Mononuclear cell (primary cell): ENCODE measurements around the gene ZBED3. TPM values are rescaled to one million over a fixed set of nuclear protein-coding genes. Genes with fewer than 3 reads are reported as not detected.
A peak's percentile ranks its signal among the peaks of the same experiment; 100 is the strongest.
"Not testable (repeated sequence)": the region's sequence is repeated elsewhere in the genome, so short reads cannot be mapped to it uniquely, and the experiment has no call there.

Experiments
- H3K27me3 ChIP-seq: 2 replicates; pipeline ENCODE4 v1.6.0; 2011; ENCODE audit warnings: low read length, control low read depth; ENCODE audit not compliant: insufficient read depth
- H3K4me1 ChIP-seq: 2 replicates; pipeline ENCODE4 v1.5.1; 2011; ENCODE audit warnings: mild to moderate bottlenecking, low read length, control low read depth; ENCODE audit not compliant: insufficient read depth
- H3K4me3 ChIP-seq: 2 replicates; pipeline ENCODE4 v1.5.1; 2011; ENCODE audit warnings: mild to moderate bottlenecking, low read length, moderate library complexity
- H3K9me3 ChIP-seq: 2 replicates; pipeline ENCODE4 v1.5.1; 2011; ENCODE audit warnings: low read depth, mild to moderate bottlenecking, control low read depth, low read length
- total RNA-seq: library from RNA; depleted of rRNA; stranded (reverse); fragments of >200 nt; gene quantifications from one replicate; pipeline ENCODE4 v1.2.3, GENCODE V29; 2012

ZBED3 gene, protein sequence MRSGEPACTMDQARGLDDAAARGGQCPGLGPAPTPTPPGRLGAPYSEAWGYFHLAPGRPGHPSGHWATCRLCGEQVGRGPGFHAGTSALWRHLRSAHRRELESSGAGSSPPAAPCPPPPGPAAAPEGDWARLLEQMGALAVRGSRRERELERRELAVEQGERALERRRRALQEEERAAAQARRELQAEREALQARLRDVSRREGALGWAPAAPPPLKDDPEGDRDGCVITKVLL
- total RNA-seq: 1.9 TPM

DNA sequence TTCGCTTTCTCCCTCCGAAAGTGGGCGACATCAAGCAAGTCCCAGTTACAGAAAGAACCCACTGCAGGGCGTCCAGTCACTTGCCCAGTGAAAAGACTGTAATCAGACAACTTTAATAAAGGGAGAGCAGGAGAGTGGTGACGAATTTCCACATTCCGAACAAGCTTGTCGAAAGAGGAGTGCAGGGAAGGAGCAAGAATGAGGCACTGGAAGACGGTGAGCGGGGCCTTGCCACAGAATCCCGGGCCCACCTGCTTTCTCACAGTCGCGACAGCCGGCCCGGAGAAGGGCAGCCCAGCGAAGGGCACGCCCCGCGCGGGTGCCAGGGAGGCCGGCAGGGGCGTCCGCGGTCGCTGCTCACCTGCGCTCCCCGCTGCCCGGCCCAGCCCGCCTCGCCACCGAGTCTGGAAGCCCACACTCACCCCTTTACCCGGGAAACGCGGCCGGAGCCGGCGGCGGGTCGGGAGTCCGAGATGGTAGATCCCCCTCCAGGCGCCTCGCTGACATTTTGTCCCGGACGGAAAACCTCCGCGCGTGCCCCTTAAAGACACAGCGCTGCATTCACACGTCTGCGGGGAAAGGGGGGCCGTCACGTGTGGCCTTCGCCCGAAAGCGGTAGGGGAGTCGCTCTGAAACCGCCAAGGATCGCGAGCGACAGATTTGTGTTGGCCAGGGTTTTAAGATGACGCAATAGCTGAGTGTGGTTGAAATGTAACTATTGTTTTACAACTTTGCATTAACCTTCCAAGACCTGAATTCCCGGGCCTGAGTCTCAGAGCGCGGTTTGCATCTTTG is at the start of gene ZBED3:
ZBED3 (minus strand) TSS at position 597 of the 795 bp plus-strand sequence. CDS start 9,407 bp downstream, outside the sequence.
- H3K4me3 ChIP-seq: peak within 1 kb of the TSS; percentile 71
- H3K9me3 ChIP-seq: no peaks in the 10 kb centered on the region
- no peaks in the 10 kb centered on the region for H3K27me3 ChIP-seq
- H3K4me1 ChIP-seq: peaks cover 11% of the 10 kb centered on the region

DNA sequence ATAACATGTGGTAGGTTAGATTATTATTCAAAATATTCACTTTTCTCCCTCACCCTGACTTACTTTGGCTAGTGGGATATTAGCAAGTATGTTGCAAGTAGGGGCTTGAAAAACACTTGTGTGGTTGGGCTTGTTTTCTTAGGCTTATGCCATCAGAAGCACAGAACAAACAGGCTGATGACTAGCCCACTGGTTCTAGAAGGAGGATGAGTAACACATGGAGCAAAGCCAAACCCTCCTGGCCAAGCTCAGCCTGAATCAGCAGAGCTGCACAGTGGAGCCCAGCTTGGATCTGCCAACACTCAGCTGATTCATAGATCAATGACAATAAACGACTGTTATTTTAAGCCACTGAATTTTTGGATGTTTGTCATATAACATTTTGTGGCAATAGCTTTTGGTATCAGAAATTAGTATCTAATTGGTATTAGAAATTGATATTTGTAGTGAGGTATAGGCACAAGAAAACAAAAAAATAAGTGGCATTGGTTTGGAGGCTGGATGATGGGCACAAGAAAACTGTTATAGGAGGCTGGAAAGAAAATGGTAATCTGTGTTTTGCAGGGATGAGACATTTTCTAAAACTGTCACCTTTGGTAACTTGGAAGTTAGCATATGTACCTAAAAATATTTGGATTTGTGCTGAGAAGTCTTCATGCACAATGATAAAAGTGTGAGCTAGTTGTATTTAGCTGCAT is 46.1 kb upstream of the ZBED3 start:
- no peaks in the 10 kb centered on the region for H3K4me1 ChIP-seq
- no peaks in the 10 kb centered on the region for H3K27me3 ChIP-seq
- H3K4me3 ChIP-seq: no peak overlapping the region
- H3K9me3 ChIP-seq: no peaks in the 10 kb centered on the region

DNA sequence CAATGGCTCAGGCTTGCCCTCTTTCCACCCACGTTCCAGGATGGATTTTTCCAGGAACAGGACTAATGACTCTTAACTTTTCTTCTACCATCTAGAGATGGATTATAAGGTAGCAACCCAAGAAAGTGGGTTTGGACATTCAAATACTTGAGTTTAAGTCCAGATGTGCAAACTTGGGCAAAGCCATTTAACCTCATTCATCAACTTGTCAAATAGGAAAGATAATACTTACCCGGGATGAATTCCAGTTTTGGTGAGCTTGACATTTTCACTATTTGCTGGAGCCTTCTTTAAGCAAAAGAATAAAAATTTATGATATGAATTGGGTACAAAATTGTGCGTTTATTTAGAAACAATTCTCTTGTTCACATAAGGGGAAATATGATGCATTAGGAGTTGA is 44.3 kb upstream of the ZBED3 start:
- no peaks in the 10 kb centered on the region for H3K4me1 ChIP-seq
- H3K27me3 ChIP-seq: no peaks in the 10 kb centered on the region
- no peaks in the 10 kb centered on the region for H3K9me3 ChIP-seq
- H3K4me3 ChIP-seq: no peak overlapping the region

DNA sequence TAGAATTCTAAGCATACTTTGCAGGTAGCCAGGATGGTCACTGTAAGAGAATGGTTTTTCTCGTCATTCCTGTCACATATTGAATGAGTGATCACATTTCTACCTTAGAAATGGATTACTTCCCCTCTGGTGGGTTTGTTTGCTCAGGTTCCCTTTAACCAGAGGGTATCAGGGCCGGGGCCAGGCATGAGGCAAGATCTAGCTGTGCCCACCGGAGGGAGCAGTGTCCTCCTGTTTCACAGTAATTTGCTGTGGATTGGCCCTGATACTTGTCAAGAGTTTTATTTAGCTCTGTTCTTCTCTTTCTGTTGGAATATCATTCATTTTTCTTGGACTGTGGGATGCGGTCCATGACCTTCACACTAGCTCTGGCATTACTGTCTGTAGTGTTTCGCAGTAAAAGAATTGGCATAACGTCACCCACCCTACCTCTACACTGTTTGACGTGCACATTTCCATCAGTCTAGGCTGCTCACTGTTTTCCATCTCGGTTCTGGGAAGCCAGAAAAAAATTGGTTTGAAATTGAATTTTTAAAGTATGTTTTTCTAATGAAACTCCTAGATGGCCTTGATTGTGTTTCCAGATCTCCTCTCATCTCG is 42.4 kb upstream of the ZBED3 start:
- Histone ChIP-seq H3K9me3 (no peaks in the 10 kb centered on the region), H3K27me3 (no peaks in the 10 kb centered on the region), H3K4me1 (no peaks in the 10 kb centered on the region), H3K4me3 (no peak overlapping the region)

DNA sequence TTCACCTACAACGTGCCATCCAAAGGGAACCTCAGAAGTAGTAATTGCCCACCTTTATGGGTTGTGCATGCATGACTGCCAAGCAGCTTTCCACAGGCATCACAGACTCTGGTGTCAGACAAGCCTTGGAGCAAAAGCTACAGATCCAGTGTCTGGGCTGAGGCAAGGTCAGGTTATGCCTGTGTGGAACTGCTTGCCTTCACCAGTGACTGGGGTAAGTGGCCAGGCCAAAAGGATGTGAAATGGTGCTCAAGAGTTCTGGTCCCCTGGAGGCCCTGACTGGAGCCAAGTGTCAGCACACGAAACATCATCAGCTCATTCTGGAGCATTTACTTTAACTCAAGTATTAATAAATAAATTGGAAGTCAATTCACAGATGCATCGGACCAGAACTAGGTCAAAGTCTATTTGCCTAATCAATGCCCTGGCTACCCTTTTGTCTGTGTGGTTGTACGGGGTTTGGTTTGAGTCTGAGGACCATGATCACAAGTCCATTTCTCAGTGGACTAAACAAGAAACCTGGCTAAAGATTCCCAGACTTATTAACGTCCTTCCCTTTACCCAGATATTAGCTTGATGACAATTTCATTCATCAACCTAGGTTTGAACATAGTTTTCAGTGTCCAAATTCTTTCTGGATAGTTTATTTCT is 41.5 kb upstream of the ZBED3 start:
- H3K4me3 ChIP-seq: no peak overlapping the region

DNA sequence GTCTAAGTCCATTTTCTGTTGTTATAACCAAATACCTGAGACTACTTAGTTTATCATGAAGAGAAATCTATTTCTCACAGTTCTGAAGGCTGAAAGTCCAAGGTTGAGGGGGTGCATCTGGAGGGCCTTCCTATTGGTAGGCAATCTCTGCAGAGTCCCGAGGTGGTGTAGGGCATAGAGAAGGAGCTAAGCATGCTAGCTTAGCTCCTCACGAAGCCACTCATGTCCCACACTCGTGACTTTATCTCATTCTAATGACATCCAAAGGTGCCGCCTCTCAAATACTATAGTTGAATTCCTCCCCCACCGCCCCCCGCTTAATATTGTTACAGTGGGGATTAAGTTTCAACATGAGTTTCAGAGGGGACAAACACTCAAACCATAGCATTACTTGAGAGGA is 36.0 kb upstream of the ZBED3 start:
- no peak overlapping the region for H3K4me3 ChIP-seq
- H3K9me3 ChIP-seq: no peaks in the 10 kb centered on the region
- H3K4me1 ChIP-seq: no peaks in the 10 kb centered on the region
- no peaks in the 10 kb centered on the region for H3K27me3 ChIP-seq

More for the DNA sequence above, 41.5 kb upstream of the ZBED3 start:
- Histone ChIP-seq H3K4me1 (no peaks in the 10 kb centered on the region), H3K27me3 (no peaks in the 10 kb centered on the region), H3K9me3 (no peaks in the 10 kb centered on the region)

DNA sequence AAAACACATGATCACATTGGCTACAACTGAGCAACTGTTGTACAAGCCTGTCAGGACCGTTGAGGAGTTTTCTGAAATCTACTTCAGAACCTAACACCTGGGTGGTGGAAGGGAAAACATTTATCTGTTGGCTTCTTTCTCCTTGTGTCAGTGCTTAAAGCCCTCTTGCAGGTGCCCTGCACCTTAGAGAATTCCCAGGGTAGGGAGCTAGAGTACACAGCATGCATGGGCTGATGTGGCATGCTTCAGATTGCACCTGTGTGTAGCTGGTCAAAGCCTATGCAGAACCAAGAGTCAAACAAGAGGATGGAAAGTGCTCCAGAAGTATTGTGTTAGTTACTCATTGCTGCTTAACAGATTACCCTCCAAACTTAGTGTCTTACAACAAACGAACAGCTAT is 33.6 kb upstream of the ZBED3 start:
- H3K27me3 ChIP-seq: no peaks in the 10 kb centered on the region
- no peak overlapping the region for H3K4me3 ChIP-seq
- no peaks in the 10 kb centered on the region for H3K4me1 ChIP-seq
- H3K9me3 ChIP-seq: no peaks in the 10 kb centered on the region

DNA sequence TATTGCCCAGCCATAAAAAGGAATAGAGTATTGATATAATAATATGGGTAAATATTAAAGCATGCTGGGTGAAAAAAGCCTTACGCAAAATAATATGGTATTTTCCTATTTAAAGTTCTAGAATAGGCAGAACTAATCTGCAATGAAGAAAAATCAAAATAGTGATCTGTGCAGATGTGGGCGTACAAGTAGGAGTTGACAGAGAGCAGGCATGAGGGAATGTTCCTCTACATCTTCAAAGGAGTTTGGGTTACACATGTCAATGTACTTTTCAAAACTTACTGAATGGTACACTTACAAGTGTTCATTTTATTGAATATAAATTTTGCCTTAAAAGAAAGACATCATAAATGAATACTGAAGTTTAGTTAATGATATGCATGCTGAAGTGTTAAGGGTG is 33.0 kb upstream of the ZBED3 start:
- H3K27me3 ChIP-seq: no peaks in the 10 kb centered on the region
- no peaks in the 10 kb centered on the region for H3K4me1 ChIP-seq
- H3K9me3 ChIP-seq: no peaks in the 10 kb centered on the region
- no peak overlapping the region for H3K4me3 ChIP-seq

DNA sequence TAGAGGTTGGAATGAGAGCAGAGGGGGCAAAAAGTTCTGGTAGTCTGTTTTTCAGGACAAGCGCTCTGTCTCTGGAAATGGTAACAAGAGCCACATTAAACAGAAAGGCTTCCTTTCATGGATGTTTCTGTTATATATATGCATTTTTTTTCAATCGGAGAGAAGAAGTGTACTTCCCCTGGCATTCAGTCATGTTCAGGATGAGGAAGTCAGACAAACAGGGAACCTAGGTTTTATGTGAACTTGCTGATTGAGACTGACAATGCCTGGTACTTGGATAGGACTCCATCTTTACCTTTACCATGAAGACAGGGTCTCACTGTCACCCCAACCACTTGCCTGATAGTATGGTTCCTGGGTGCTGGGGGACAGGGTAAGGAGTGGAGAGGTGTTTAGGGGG is 30.1 kb upstream of the ZBED3 start:
- H3K4me3 ChIP-seq: no peak overlapping the region
- H3K4me1 ChIP-seq: no peaks in the 10 kb centered on the region
- H3K27me3 ChIP-seq: no peaks in the 10 kb centered on the region
- H3K9me3 ChIP-seq: no peaks in the 10 kb centered on the region

DNA sequence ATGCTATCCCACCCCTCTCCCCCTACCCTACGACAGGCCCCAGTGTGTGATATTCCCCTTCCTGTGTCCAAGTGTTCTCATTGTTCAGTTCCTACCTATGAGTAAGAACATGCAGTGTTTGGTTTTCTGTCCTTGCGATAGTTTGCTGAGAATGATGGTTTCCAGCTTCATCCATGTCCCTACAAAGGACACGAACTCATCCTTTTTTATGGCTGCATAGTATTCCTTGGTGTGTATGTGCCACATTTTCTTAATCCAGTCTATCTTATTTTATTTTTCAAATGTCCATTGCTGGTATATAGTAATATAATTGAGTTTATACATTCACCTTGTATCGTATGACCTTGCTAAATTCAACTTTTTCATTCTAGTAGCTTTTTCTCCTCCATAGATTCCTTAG is 19.9 kb upstream of the ZBED3 start:
- H3K4me3 ChIP-seq, H3K4me1 ChIP-seq, H3K27me3 ChIP-seq, H3K9me3 ChIP-seq: not testable (repeated sequence)

DNA sequence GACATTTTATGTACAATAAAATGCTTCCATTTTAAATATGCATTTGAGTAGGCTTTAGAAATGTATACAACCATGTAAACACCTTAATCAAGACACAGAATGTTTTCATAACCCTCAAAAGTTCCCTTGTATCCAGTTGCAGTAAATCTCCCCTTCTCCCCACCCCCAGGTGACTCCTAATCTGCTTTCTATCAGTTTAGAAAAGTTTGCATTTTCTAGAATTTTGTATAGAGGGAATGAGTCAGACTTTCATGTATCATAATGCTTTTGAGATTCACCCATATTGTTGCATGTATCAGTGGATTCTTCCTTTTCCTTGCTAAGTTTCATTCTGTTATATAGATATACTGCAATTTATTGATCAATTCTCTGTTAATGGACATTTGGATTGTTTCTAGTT is 17.7 kb upstream of the ZBED3 start:
- Histone ChIP-seq H3K27me3 (no peaks in the 10 kb centered on the region), H3K4me1 (no peaks in the 10 kb centered on the region), H3K9me3 (no peaks in the 10 kb centered on the region)

DNA sequence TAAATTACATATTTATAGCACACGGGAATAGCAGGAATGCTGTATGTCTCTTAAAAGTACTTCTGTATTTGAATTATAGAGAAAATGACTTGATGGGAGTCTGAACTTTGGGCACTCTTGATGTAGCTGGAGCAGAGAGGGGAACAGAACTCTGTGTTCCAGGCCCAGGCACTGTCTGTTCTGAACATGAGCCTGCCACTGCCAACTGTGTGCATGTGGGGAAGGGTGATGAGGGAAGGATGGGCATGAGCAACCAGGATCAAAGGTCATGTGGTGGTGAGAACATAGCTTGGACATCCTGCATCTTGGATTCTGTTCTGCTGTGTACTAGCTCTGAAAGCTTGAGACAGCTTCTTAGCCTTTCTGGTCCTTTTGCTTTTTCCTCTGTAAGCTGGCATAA is 16.4 kb upstream of the ZBED3 start:
- Histone ChIP-seq H3K4me3 (no peak overlapping the region), H3K27me3 (no peaks in the 10 kb centered on the region), H3K4me1 (no peaks in the 10 kb centered on the region), H3K9me3 (no peaks in the 10 kb centered on the region)

More for the DNA sequence above, 17.7 kb upstream of the ZBED3 start:
- H3K4me3 ChIP-seq: no peak overlapping the region

DNA sequence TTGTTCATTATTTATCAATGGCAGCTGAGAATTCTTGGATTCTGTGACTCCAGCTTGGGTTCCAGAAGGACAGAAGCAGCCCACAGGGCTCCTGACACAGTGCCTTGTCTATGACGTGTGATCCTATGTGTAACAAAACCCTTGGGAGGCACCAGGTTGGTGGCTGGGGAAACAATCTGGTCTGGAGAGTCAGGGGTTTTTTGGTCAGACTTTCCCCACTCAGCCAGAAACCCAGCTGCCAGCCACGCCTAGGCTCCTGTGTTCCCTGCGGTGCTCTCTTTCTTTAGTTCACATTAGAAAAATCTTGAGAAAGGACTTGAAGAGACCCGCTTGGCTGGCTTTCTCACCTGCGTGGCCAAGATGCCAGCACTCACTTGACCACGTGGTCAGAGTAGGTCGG is 15.5 kb upstream of the ZBED3 start:
- no peaks in the 10 kb centered on the region for H3K9me3 ChIP-seq
- no peaks in the 10 kb centered on the region for H3K27me3 ChIP-seq
- H3K4me3 ChIP-seq: no peak overlapping the region
- H3K4me1 ChIP-seq: no peaks in the 10 kb centered on the region

DNA sequence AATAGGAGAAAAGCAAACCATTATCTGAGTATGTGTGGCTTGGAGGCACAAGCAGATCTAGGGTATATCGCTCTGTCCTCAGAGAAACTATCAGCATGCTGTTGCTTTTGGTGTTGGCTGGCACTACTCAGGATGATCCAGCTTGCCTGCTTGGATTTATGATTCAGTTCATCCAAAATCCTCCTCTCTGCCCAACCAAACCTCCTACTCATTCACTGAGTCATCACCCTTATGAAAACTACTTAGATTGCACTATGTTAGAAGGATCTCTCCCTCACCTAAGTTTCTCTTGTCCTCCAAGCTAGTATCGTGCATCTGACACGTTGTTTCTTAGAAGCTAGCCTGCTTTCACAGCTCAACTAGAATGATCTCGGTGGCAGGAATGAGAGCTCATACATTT is 14.2 kb upstream of the ZBED3 start:
- H3K4me3 ChIP-seq: no peak overlapping the region

DNA sequence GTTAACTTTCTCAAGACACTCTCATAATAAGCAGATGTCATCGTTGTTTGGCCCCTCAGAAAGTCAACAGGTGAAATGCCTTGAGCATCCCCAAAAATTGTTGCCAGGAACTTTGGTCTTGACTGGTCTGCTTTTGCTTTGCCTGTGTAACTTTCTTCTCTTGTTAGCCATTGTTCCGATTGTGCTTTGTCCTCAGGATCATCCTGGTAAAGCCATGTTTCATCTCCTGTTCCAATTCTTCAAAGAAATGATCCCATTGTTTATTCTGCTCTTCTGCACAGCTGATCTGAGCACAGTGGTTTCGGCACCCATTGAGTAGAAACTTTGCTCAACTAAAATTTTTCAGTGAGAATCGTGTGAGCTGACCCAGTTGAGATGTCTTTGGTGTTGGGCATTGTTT is 8.1 kb upstream of the ZBED3 start:
- H3K4me3 ChIP-seq: no peak overlapping the region
- H3K27me3 ChIP-seq: no peaks in the 10 kb centered on the region
- H3K9me3 ChIP-seq: no peaks in the 10 kb centered on the region
- no peaks in the 10 kb centered on the region for H3K4me1 ChIP-seq

More for the DNA sequence above, 14.2 kb upstream of the ZBED3 start:
- H3K27me3 ChIP-seq: no peaks in the 10 kb centered on the region
- no peaks in the 10 kb centered on the region for H3K9me3 ChIP-seq
- no peaks in the 10 kb centered on the region for H3K4me1 ChIP-seq
